Suppressor macrophage (primary cell): ENCODE results near the gene JOSD2.

Source experiments
- DNase-seq, 4 experiments: peaks; one replicate each; pipeline ENCODE4 v3.0.0-alpha.2; 2020 to 2022

JOSD2 gene

DNA sequence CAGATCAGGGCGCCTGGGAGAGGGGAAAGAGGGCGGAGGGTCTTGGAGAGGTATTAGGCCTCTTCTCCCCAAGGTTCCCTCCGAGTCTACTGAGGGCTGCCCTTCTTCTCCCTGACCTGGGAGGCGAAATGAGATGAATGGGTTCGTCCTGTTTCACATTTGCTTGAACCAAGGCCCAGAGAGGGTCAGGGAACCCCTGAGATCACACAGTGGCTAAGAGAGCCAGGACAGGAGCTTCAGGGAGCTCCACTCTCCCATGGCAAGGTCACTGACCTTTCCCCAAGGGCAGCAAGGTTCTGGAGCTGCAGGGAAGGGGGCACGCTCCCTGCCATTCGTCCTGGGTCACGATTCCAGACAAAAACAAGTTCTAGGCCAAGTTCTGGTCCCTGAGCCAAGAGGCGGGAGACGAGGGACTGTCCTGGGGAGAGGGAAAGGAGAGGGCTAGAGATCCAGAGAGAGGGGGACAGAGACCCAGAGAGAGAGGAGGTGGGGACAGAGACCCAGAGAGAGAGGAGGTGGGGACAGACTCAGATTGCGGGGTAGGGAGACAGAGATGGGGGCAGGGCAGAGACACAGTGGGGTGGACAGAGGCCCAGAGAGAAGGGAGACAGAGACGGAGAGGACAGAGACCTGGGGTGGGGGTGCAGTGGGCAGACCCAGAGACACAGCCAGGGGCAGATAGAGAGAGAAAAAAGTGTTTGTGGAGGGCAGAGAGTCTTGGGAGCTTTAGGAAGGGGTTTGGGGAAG is 2.2 kb upstream of the JOSD2 start:
- DNase-seq: no peak

DNA sequence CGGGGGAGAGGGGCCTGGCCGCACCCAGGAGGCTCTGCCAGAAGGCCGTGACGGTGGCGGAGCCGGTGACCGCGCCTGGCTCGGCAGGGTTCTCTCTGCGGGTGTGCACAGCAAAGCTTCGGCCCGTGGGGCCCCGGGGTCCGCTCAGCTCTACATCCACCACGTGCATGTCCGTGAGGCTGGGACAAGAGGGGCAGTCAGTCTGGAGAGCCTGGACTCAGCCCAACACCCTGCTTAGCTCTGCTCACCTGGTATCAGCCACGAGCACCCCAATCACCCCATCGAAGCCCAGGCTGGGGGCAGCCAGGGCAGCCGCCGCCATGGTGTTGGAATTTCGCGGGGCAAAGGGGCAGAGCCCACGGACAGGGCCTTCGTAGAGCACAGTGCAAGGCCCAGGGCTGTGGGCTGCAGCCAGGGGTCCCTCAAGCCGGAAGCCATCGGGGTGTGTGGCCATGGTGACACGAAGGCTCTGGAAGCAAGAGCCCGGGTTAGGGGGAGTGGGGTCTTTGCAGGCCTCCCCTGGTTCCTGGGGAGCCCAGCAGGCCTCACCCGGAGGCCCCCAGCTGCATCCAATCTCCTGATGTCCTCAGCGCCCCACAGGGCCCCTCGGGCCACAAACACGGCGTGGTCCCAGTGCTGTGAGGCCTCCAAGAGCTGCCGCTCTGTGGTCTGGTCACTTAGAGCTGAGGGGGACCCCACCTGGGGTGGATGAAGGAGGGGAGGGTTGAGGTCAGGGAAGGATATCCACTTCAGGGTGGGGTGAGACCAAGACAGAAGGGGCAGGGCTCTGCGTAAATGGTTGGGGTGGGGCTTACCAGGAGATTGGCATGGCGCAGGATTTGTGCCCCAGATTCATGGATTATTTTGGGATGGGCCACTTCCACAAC is 1.4 kb upstream of the JOSD2 start:
- DNase-seq: no peak

DNA sequence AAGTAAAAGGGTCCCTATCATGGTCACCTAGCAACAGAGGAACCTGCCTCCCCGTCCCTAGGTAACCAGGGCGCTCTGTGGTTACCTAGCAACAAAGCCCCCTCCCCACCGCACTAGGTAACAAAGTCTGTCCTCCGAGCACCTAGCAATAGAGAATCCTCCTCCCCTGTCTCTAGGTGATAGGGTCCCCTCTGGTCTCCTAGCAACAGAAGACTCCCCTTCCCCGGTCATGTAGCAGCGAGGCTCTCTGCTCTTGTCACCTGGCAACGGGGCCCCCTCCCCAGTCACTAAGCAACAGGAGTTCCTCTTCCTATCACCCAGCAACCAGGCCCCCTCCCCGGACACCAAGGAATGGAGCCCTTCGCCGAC is 307 bp downstream of the JOSD2 start:
- DNase-seq: no peak

- no peak for DNase-seq
Measured at GRCh38 chr19:50510121-50510670, 795 bp downstream of the JOSD2 start.

- DNase-seq: no peak
Measured at GRCh38 chr19:50509366-50509765, 1.6 kb downstream of the JOSD2 start.

DNA sequence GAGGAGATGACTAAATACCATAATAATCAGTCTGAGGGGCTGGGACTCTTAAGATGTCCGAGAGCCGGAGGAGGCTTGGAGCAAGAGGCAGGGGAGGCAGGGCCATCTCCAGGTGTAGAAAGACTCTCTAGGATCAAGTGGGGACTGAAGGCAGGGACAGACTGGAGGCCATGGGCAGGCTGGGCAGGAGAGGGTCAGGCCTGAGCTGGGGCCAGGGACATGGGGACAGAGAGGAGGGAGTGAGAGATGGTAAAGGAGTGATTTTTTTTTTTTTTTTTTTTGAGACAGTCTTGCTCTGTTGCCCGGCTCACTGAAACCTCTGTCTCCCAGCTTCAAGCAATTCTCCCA is 2.2 kb downstream of the JOSD2 start:
- DNase-seq: no peak

DNA sequence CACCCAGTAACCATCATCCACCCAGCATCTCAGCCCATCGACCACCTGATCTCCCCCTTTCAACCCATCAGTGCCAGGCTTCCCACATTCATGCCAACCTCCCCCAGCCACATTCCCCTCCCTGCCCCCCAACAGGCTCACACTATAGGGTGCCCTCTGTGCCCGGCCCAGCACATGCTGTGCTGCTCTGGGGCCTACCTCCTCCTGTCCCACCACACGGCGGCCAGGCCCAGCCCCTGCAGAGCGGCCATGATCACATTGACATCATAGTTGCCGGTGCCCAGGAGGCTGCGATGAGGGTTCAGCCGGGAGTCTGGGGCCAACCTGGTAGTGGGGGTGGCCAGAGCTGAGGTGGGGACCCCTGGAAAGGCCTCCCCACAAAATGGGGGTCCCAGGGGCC is 3.6 kb downstream of the JOSD2 start:
- DNase-seq: no peak

- no peak for DNase-seq
Measured at GRCh38 chr19:50506700-50507099, 4.3 kb downstream of the JOSD2 start.

- DNase-seq: no peak
Measured at GRCh38 chr19:50505856-50506611, 5.0 kb downstream of the JOSD2 start.

DNA sequence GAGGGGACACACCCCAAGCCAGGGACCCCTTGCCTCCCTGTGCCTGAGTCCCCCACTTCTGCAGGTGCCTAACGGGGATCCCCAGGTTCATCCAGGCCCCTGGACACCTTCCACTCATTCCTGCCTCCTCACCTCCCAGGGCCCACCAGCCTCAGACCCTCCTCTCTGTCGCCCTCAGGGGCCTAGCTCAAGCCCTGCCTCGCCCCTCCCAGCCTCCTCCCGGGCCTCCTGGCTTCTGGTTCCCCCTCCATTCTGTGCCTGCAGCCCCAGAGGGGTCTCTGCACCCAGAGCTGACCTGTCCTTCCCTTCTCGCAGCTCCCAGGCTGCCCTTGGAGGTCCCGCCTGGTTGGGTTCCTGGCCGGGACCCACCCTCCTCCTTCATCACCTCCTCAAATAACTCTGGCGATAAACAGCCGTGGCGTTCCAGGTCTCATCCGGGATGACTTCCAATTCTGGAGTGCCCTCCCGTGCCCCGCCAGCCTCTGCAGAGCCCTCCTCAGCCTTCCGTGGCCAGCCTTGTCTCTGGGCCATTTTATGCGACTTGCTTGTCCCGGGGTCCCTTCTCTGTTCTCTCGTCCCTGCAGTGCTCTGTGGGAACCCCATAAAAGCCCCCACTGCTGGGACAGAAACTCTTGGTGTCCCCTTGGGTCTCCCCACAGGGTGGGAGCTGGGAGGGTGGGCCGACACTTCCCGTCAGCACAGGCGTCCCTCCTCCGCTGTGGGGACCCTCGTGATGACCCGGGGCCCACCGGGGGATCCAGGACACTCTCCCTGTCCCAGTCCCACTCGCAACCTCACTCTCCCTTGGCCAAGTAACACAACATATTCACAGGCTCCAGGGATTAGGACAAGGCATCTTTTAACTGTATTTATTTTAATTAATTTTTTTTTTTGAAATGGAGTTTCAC is 9.2 kb downstream of the JOSD2 start:
- no peak for DNase-seq

- no peak for DNase-seq
Measured at GRCh38 chr19:50501186-50501567, 9.8 kb downstream of the JOSD2 start.

DNA sequence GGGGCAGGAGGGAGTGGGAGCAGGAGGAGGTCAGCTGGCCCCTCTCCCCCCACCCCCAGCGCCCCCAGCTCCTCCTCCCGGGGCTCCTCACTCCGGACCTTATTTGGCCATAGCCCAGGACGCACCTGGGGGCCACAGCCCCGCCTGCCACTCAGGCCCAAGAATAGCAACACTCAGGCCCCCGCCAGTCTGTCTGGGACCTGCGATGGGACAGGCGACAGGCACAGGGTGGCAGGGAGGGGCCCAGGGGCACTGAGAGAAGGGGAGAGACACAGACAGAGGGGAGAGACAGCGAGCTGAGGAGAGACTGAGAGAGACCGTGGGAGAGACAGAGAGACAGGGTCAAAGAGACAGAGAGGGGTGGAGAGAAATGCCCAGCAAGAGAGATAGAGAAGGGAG is 10.2 kb downstream of the JOSD2 start:
- DNase-seq: no peak

GRCh38 chr19:50500060-50500752 is 10.8 kb downstream of the JOSD2 start:
- DNase-seq: no peak

DNA sequence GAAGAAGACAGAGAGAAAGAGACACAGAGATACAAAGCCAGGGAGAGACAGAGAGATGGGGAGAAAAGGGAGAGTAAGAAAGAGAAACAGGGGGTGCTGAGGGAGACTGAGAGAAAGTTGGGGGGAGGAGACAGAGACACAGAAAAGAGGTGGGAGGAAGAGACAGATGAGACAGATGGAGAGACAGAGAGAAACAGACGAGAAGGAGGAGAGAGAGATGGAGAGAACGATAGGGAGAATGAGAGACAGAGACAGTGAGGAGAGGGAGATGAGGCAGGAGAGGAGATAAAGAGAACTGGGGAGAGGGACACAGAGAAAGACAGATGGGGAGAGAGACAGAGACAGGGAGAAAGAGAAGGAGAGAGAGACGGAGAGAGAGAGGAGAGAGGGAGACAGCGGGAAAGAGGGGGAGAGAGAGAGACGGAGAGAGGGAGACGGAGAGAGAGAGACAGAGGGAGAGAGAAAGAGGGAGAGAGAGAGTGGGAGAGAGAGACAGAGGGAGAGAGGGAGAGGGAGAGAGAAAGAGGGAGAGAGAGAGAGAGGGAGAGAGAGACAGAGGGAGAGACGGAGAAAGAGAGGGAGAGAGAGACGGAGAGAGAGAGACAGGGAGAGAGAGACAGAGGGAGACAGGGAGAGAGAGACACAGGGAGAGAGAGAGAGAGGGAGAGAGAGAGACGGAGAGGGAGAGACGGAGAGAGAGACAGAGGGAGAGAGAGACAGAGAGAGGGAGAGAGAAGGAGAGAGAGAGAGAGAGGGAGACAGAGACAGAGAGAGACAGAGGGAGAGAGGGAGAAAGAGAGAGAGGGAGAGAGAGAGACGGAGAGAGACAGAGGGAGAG is 12.6 kb downstream of the JOSD2 start:
- no peak for DNase-seq

- no peak for DNase-seq
Measured at GRCh38 chr19:50497022-50497405, 14.0 kb downstream of the JOSD2 start.

- no peak for DNase-seq
Measured at GRCh38 chr19:50496189-50497021, 14.6 kb downstream of the JOSD2 start.

- no peak for DNase-seq
Measured at GRCh38 chr19:50495020-50495531, 15.9 kb downstream of the JOSD2 start.

DNA sequence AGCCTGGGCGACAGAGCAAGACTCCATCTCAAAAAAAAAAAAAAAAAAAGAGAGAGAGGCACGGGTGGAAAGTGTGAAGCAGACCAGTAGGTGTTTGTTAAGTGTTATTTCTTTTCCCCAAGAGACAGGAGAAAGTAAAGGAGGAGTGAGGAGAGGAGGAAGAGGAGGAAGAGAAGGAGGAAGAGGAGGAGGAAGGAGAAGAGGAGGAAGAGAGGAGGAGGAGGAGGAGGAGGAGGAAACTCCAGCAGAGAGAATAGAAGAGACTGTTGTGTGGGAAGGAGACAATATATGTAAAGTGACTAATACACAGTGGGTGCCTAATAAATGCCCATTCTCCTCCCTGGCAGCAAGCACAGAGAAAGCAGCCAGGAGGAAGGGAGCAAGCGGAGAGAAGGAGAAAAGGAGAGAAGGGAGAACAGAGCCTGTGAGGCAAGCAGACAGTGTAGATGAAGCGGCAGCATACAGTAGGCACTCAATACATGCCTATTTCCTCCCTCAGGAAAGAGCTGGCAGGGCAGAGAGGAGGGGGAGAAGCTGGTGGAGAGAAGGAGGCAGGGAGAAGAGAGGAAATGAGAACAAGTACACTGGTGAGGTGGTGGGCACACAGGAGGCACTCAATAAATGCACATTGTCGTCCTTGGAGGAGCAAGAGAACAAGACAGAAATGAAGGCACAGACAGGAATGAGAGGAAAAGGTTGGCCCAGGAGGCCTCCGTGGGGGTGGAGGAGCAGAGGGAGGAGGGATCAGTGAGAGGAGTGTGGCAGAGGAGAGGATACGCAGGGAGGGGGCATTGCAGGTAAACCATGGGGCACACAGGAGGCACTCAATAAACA is 16.6 kb downstream of the JOSD2 start:
- DNase-seq: no peak
